Lower lobe of right lung (tissue), 2 donors: Measurements from ENCODE around the gene ZNF763. TPM values are rescaled to one million over a fixed set of nuclear protein-coding genes. Genes with fewer than 3 reads are reported as not detected.
"Not testable (repeated sequence)": the region's sequence is repeated elsewhere in the genome, so short reads cannot be mapped to it uniquely, and the experiment has no call there.

Experiments used
- ATAC-seq, 2 donors: fragments of 200-7000 bp; cut with Tn5 transposase; one replicate each; pipeline ENCODE4 v1.9.1; 2020 to 2022; ENCODE audit warnings: mild to moderate bottlenecking in 2 of 2, moderate library complexity in 2 of 2
- DNase-seq: peaks from one replicate; pipeline ENCODE4 v3.0.0-alpha.2; 2020
- H3K27ac ChIP-seq: fragments of 200-600 bp; one replicate; pipeline ENCODE4 v1.8.0; 2022
- H3K27me3 ChIP-seq: fragments of 200-600 bp; one replicate; pipeline ENCODE4 v1.8.0; 2022; ENCODE audit warnings: low read depth
- H3K36me3 ChIP-seq: fragments of 200-600 bp; one replicate; pipeline ENCODE4 v1.8.0; 2022; ENCODE audit warnings: mild to moderate bottlenecking
- H3K4me1 ChIP-seq: fragments of 200-600 bp; one replicate; pipeline ENCODE4 v1.8.0; 2022
- H3K4me3 ChIP-seq: fragments of 200-600 bp; one replicate; pipeline ENCODE4 v1.8.0; 2022; ENCODE audit warnings: mild to moderate bottlenecking
- H3K9me3 ChIP-seq: fragments of 200-600 bp; one replicate; pipeline ENCODE4 v1.8.0; 2022
- intact Hi-C: fragments of 100-400 bp; cut with DNase I; formaldehyde crosslinking; loops from one replicate; pipeline ENCODE4 v1.11.0; 2022
- total RNA-seq: library from RNA; stranded (reverse); fragmentation: NEBNext Ultra II Directional; extraction: Animal tissue kit (Norgen Biotek cat#: 25700); gene quantifications from one replicate; pipeline ENCODE4 v1.2.1, GENCODE V29; 2021
- TF ChIP-seq, protein P1 (sequence below): fragments of 200-600 bp; IDR thresholded peaks from one replicate; pipeline ENCODE4 v1.8.0; 2022; ENCODE audit warnings: antibody characterized with exemption, mild to moderate bottlenecking
- donor health status: DM: no; HTN: yes; CAD: no; lungs with severe emphysema.

ZNF763 gene
- total RNA-seq, 1 donor from 2014 or later = 5.2 TPM

DNA sequence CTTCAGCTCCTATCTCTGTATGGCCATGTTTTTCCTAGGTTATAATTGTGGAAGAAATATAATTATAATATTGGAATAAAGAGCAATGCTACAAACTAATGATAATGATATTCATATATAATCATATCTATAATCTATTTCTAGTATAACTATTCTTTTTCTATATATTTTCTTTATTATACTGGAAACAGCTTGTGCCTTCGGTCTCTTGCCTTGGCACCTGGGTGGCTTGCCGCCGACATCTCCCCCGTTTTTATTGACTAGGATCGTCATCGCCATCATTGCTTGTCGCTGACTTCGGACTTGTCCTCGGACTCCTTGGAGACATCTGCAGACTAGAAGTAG lies 24.2 kb downstream of the ZNF763 start:
- no peak for ATAC-seq
- Histone ChIP-seq H3K4me1 (peaks cover 6% of the 10 kb centered on the region), H3K4me3 (peak overlapping the region; percentile 98), H3K27me3 (no peaks in the 10 kb centered on the region), H3K27ac (no peak overlapping the region), H3K36me3 (no peaks in the 10 kb centered on the region), H3K9me3 (no peaks in the 10 kb centered on the region)
- TF ChIP-seq, protein P1, sequence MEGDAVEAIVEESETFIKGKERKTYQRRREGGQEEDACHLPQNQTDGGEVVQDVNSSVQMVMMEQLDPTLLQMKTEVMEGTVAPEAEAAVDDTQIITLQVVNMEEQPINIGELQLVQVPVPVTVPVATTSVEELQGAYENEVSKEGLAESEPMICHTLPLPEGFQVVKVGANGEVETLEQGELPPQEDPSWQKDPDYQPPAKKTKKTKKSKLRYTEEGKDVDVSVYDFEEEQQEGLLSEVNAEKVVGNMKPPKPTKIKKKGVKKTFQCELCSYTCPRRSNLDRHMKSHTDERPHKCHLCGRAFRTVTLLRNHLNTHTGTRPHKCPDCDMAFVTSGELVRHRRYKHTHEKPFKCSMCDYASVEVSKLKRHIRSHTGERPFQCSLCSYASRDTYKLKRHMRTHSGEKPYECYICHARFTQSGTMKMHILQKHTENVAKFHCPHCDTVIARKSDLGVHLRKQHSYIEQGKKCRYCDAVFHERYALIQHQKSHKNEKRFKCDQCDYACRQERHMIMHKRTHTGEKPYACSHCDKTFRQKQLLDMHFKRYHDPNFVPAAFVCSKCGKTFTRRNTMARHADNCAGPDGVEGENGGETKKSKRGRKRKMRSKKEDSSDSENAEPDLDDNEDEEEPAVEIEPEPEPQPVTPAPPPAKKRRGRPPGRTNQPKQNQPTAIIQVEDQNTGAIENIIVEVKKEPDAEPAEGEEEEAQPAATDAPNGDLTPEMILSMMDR = no peak
- intact Hi-C loops = no loop called here
- no peak for DNase-seq

DNA sequence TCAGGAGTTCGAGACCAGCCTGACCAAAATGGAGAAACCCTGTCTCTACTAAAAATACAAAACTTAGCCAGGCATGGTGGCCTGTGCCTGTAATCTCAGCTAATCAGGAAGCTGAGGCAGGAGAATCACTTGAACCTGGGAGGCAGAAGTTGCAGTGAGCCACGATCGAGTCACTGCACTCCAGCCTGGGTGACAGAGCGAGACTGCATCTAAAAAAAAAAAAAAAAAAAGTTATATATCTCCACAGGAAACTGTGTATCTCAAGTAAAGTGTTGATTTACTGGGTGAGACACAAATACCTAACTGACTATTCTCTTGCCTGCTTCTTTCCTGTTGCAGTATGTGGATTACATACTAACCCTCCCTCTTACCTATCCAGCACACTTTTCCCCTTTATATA lies 27.1 kb downstream of the ZNF763 start:
- DNase-seq, H3K27me3 ChIP-seq, H3K27ac ChIP-seq, H3K9me3 ChIP-seq, H3K4me1 ChIP-seq, H3K36me3 ChIP-seq, H3K4me3 ChIP-seq, ATAC-seq, intact Hi-C loops: not testable (repeated sequence)

DNA sequence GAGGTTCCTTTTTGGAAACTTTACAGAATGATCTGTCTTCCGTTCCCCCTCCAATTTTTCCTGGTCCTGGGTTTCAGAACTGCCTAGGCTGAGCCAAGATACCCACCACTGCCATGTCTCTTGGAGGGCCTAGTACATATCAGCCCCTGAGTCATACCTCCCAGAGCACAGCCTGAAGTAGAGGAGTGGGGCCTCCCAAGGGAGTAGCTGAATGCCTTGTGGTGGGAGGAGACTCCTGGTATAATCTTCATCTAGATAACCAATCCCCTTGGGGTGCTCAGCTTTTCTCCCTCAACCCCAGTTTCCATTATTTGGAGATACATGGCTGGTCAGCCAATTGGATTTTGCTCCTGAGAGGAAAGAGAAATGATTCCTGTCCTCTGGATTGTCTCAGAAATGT lies 30.3 kb downstream of the ZNF763 start:
- DNase-seq (no peak), ATAC-seq (no peak)
- H3K4me1 ChIP-seq = no peaks in the 10 kb centered on the region
- intact Hi-C loops = no loop called here
- H3K27ac ChIP-seq = no peak overlapping the region
- no peaks in the 10 kb centered on the region for H3K36me3 ChIP-seq
- no peaks in the 10 kb centered on the region for H3K9me3 ChIP-seq
- H3K27me3 ChIP-seq = no peaks in the 10 kb centered on the region
- TF ChIP-seq, protein P1 = no peak
- H3K4me3 ChIP-seq = no peak overlapping the region

DNA sequence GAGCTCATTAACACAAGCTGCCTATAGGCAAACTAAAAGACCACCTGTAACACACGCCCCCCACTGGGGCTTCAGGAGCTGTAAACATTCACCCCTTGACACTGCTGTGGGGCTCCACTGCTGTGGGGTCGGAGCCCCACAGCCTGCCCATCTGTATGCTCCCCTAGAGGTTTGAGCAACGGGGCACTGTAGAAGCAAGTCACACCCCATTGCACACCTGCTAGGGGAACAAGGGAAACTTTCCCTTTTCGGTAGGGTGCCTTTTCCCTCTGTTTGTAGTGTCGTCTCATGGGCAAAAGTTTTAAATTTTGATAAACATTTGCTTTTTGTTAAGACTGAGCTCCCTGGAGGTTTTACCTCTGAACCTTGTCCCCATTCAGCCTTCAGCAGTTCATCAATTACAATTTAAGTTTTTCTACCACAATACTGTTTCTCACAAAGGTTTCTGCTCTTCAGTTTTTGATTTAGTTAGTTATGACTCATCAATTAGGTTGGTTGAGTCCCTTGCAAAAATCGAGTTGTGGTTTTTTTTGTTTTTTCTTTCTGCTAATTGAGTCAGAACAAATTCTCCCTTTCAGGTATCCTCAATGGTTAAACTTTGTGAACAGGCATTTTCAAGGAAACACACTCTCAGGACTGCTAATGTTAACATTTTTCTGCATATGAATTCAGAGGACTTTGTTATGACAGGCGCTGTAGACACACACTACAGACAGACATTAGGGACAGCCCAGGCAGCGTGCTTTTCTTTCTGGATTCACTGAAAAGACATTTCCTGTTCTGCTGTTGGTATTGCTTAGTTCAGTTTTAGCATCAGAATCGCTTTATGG lies 35.5 kb downstream of the ZNF763 start:
- intact Hi-C loops = no loop called here
- no peaks in the 10 kb centered on the region for H3K4me1 ChIP-seq
- H3K27ac ChIP-seq = no peak overlapping the region
- no peaks in the 10 kb centered on the region for H3K9me3 ChIP-seq
- DNase-seq = no peak
- no peak for ATAC-seq
- TF ChIP-seq, protein P1 = no peak
- H3K27me3 ChIP-seq = no peaks in the 10 kb centered on the region
- H3K36me3 ChIP-seq = peaks cover 14% of the 10 kb centered on the region
- no peak overlapping the region for H3K4me3 ChIP-seq

DNA sequence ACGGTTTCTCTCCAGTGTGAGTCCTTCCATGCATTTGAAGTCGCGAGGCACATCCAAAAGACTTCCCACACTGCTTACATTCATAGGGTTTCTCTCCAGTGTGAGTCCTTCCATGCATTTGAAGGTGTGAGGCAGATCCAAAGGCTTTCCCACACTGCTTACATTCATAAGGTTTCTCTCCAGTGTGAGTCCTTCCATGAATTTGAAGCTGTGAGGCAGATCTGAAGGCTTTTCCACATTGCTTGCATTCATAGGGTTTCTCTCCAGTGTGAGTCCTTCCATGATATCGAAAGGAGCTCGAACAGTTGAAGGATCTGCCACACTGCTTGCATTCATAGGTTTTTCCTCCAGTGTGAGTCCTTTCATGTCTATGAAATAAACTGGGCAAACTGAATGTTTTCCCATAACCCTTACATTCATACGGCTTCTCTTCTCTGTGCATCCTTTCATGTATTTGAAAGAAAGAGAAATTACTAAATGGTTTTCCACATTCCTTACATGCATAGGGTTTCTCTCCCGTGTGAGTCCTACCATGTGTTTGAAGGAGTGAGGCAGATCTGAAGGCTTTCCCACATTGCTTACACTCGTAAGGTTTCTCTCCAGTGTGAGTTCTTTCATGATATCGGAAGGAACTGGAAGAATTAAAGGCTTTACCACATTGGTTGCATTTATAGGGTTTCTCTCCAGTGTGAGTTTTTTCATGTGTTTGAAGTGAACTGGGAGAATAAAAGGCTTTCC lies 50.3 kb downstream of the ZNF763 start:
- DNase-seq = no peak
- Histone ChIP-seq H3K9me3 (peaks cover 72% of the 10 kb centered on the region), H3K27ac (no peak overlapping the region), H3K4me1 (no peaks in the 10 kb centered on the region), H3K27me3 (no peaks in the 10 kb centered on the region), H3K36me3 (peaks cover 38% of the 10 kb centered on the region), H3K4me3 (no peak overlapping the region)
- intact Hi-C loops = no loop called here
- TF ChIP-seq, protein P1 = no peak
- no peak for ATAC-seq

DNA sequence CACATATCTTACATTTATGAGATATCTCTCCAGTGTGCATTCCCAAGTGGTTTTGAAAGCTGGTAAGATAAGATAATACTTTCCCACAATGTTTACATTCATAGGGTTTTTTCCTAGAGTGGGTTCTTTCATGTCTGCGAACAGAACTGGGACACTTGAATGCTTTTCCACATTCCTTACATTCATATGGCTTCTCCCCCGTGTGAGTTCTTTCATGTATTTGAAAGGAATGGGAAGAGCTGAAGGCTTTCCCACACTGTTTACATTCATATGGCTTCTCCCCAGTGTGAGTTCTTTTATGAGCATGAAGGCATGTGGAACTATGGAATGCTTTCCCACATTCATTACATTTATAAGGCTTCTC lies 50.9 kb downstream of the ZNF763 start:
- Histone ChIP-seq H3K36me3 (peaks cover 38% of the 10 kb centered on the region), H3K4me3 (no peak overlapping the region), H3K4me1 (no peaks in the 10 kb centered on the region), H3K9me3 (peaks cover 75% of the 10 kb centered on the region), H3K27ac (no peak overlapping the region), H3K27me3 (no peaks in the 10 kb centered on the region)
- TF ChIP-seq, protein P1 = no peak
- intact Hi-C loops = no loop called here
- ATAC-seq (no peak), DNase-seq (no peak)
